Neuron (in vitro differentiated cells): ENCODE results near the gene IRX4.

Source experiments
- H2AFZ ChIP-seq: one replicate; pipeline ENCODE4 v1.6.1; 2013; ENCODE audit warnings: low read depth, mild to moderate bottlenecking, inconsistent platforms, low read length, moderate library complexity
- H3K27me3 ChIP-seq: one replicate; pipeline ENCODE4 v1.6.1; 2013; ENCODE audit warnings: low read length; ENCODE audit not compliant: insufficient read depth
- H3K36me3 ChIP-seq: one replicate; pipeline ENCODE4 v1.6.1; 2013; ENCODE audit warnings: low read length; ENCODE audit not compliant: insufficient read depth
- H3K4me1 ChIP-seq: one replicate; pipeline ENCODE4 v1.6.1; 2013; ENCODE audit warnings: low read length; ENCODE audit not compliant: insufficient read depth
- H3K4me3 ChIP-seq: 2 replicates; pipeline ENCODE4 v1.5.1; 2013; ENCODE audit warnings: mild to moderate bottlenecking, low read length, moderate library complexity
- H3K9me3 ChIP-seq: one replicate; pipeline ENCODE4 v1.6.1; 2013; ENCODE audit warnings: low read length

IRX4 gene

DNA sequence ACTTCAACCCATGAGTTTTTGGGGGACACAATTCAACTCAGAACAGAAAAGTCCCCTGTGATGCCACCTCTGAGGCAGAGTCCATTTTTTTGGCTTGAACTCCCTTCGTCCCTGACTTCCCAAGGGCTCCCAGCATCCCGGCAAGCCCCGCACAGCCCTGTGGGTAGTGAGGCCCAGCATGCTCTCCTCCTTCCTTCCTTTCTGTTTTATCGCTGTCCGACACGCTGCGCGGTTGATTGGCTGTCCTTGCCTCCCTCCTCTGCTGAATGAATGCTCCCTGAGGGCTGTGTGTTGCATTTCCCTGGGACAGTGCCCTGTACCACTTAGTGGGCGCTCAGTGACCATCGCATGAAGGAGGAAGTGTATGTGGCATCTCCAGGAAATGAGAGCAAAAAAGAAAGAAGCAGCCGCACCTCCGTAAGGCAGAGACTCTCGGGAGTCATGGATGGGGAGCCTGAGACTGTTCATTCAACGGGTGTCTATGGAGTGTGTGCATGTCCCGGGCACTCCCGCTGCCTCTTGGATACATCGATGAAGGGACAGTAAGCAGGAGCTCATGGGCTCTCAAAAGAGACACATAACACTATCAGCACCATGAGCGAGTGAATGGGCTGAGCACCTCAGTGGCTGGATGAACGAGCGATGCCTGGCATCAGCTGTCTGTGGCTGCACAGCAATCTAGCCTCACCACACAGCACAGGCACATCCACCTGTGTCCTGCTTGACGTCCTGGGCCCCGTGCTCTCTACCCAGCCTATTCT is 10.1 kb upstream of the IRX4 start:
- Histone ChIP-seq H3K27me3 (peaks cover 63% of the 10 kb centered on the region), H3K9me3 (no peaks in the 10 kb centered on the region)

DNA sequence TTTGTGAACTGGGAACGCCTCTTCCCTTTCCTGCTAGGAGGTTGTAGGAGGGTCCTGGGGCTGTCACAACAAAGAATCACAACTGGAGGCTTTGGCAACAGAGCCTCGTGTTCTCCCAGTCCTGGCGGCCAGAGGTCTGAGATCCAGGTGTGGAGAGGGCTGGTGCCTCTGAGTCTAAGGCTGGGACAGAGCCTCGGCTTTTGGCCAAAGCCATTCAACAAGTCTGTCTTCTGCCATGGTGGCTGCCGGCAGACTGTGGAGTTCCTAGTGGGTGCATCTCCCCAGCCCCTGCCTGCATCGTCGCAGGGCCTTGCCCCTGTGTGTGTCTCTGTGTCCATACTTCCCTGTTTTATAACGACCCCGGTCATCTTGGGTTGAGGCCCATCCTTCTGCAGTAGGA is 9.5 kb upstream of the IRX4 start:
- H3K36me3 ChIP-seq: no peaks in the 10 kb centered on the region
- H3K27me3 ChIP-seq: peaks cover 65% of the 10 kb centered on the region

More for the DNA sequence above, 10.1 kb upstream of the IRX4 start:
- Histone ChIP-seq H3K4me3 (no peak overlapping the region), H3K36me3 (no peaks in the 10 kb centered on the region), H2AFZ (no peak overlapping the region), H3K4me1 (no peaks in the 10 kb centered on the region)

DNA sequence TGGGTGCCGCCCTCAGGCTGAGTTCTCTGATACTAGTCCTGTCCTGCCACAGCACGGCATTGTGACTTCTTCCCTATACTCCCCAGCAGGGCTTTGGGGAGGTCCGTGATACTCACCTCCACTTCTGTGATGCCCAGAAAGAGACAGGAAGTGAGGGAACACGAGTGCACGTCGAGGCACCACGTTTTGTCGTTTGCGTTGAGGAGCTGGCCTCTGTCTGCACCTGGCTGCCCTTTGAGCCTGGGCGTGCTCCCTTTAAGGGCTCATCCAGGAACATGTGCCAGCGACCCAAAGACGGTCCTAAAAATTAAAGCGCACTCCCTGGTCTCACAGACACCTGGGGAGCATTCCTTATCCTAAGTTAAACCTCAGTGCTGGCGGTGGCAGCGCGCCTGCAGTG is 8.7 kb upstream of the IRX4 start:
- Histone ChIP-seq H3K4me1 (no peaks in the 10 kb centered on the region), H3K4me3 (no peak overlapping the region), H3K36me3 (no peaks in the 10 kb centered on the region), H3K27me3 (peaks cover 61% of the 10 kb centered on the region), H3K9me3 (no peaks in the 10 kb centered on the region), H2AFZ (no peak overlapping the region)

More for the DNA sequence above, 9.5 kb upstream of the IRX4 start:
- no peaks in the 10 kb centered on the region for H3K4me1 ChIP-seq
- no peak overlapping the region for H3K4me3 ChIP-seq
- H3K9me3 ChIP-seq: no peaks in the 10 kb centered on the region
- H2AFZ ChIP-seq: no peak overlapping the region

DNA sequence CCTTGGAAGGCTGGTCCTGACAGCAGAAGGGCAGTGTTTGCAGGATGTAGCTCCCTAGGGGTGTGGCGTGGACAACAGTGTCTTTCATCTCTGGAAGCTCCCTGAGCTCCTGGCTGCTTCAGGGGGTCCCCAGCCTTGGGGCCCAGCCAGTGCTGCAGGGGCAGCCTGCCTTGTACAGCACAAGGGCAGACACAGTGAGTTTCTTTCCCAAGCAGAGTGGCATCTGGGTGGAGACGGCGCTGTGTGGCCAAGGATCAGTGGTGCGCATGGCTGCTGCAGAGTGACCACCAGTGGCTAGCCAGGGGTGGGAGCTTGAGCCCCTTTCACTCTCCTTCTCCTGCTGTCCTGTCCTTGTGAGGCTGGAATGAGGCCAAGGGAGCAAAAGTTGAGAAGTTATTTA is 7.6 kb upstream of the IRX4 start:
- H2AFZ ChIP-seq: no peak overlapping the region
- peaks cover 72% of the 10 kb centered on the region for H3K27me3 ChIP-seq
- no peak overlapping the region for H3K4me3 ChIP-seq

DNA sequence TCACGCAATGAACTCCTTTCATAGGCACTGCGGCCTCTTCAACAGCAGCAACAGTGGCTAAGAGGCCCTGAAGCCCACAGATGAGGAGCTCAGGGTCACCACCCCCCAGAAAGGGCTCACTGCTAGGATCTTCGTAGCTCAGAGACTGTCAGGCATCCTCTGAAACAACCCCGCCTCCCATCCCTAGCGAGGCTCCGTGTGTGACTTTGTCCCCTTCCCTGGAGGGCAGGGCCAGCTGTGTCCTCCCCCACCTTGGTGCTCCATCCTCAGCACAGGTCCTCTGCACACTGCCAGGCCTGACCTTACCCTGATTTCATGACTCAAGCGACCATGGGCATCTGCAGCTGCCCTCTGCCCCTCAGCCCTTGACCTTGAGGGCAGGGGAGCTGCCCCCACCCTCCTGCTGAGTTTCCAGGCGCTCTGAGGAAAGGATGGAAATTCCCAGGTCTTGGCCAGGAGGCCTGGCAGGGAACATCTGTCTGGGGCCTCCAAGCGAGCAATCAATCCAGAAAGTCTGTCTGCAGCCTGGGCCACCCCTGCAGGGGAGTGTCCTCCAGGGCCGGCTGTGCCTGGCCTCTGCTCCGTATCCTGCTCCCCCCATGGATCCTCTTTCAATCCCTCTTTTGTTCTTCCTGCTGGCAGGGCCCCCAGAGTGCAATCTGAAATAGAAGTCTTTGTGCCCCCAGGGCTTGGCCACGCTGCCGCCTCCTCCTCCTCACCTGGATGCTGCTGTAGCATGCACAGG is 6.8 kb upstream of the IRX4 start:
- Histone ChIP-seq H3K4me3 (no peak overlapping the region), H3K27me3 (peaks cover 78% of the 10 kb centered on the region), H3K9me3 (no peaks in the 10 kb centered on the region), H3K4me1 (peaks cover 6% of the 10 kb centered on the region), H2AFZ (no peak overlapping the region), H3K36me3 (no peaks in the 10 kb centered on the region)

More for the DNA sequence above, 7.6 kb upstream of the IRX4 start:
- Histone ChIP-seq H3K4me1 (no peaks in the 10 kb centered on the region), H3K36me3 (no peaks in the 10 kb centered on the region), H3K9me3 (no peaks in the 10 kb centered on the region)

DNA sequence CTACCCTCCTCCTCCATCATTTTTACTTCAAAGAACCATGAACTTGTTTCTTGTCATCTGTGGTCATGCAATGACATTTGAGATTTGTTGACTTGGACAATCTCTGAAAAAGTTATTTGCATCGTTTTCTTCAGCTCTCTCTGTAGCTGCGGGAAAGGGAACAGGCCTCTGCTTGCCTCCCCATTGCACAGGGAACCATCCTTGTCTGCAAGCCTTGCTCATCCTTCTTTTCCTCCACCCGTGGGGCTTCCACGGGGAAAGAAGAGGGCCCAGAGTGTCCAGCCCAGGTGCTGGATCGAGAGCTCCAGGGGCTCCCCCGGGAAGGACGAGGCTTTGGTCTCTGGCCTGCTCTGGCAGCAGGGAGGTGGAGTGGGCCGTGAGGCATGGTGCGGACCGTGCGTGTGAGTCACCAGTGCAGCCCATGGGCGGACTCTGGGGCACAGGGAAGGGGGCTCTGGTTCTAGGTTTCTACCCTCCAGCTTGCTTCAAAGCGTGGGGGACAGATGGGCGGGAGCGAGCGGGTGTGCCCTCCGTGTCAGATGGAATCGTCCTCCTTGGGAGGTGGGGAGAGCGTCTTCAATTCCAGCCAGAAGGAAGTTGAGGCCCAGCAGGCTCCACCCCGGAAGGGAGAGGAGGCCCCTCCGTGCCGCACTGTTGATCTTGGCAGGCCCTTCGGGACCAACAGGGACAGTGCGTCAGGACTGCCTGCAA is 6.0 kb upstream of the IRX4 start:
- Histone ChIP-seq H3K4me1 (peaks cover 14% of the 10 kb centered on the region), H2AFZ (no peak overlapping the region), H3K27me3 (peaks cover 79% of the 10 kb centered on the region), H3K36me3 (no peaks in the 10 kb centered on the region), H3K4me3 (no peak overlapping the region), H3K9me3 (no peaks in the 10 kb centered on the region)

DNA sequence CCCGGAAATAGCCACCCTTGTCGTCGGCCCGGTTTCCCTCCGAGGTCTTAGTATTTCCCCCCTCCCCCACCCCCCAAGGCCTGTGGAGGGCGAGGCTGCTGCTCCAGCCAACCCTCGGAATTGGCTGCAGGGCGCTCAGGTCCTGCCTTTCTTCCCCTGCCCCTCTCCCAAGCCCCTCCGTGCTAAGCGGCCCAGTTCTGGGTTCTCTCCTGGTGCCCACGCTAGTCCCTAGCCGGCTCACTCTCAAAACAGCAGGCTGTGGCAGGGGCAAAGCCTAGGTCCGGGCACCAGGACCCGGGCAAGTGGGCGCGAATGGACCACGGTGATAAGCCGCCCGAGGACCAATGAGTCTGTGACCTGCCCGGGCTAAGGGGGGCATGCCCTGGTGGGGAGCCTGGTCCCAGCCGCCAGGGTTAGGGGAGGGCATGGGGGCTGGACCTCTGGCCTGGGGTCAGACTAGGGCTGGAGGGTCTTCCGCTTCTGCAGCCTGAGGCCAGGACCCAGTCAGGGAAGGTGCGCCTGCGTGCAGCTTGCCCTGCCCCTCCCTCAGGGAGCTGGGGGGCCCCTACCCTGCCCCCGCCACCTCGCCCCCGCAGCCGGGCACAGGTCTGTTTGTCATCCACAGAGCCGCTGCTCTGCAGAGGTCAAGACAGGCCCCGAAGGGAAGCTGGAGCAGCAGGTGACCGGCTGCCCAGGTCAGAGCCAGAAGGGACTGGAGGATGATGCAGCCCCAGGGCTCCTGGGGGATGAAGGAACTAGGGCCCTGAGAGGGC is 5.0 kb upstream of the IRX4 start:
- Histone ChIP-seq H3K27me3 (peaks cover 78% of the 10 kb centered on the region), H2AFZ (no peak overlapping the region), H3K4me1 (peaks cover 21% of the 10 kb centered on the region), H3K9me3 (no peaks in the 10 kb centered on the region), H3K4me3 (peak overlapping the region; percentile 17), H3K36me3 (no peaks in the 10 kb centered on the region)

DNA sequence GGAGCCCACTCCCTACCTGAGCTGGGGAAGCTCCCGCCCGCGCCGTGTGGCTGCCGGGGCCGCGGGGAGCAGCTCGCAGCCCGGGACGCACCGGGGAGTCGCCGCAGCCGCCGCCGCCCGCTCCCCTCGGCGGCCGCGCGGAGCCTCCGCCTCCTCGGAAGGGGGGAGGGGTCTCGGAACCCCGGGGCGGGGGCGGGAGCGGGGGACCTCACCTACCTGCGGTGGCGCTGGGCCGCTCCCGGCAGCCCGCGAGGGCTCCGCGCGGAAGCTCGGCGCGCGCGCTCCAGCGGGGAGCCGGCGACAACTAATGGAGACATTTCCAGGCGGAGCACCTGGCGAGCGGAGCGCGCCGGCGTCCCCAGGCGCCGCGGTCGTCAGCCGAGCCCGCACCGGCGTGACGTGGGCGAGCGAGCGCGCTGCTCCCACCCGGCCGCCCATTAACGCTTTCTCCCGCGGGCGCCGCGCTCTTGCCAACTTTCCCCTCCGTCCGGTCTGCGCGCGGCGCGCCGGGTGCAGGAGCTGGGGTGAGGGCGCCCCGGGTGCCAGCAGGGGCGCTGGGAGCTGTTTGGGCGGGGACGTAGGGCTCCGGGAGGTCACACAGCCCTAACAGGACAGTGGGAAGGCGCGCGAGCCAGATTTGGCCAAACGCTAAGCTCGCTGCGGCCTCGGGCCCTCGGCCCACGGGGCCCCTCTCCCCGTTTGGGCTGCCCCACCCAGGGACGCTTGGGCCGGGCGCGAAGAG is 4.3 kb upstream of the IRX4 start:
- H2AFZ ChIP-seq: peak overlapping the region; percentile 35
- no peaks in the 10 kb centered on the region for H3K9me3 ChIP-seq
- peaks cover 82% of the 10 kb centered on the region for H3K27me3 ChIP-seq
- H3K4me1 ChIP-seq: peaks cover 25% of the 10 kb centered on the region
- H3K36me3 ChIP-seq: no peaks in the 10 kb centered on the region
- peak overlapping the region; percentile 42 for H3K4me3 ChIP-seq

DNA sequence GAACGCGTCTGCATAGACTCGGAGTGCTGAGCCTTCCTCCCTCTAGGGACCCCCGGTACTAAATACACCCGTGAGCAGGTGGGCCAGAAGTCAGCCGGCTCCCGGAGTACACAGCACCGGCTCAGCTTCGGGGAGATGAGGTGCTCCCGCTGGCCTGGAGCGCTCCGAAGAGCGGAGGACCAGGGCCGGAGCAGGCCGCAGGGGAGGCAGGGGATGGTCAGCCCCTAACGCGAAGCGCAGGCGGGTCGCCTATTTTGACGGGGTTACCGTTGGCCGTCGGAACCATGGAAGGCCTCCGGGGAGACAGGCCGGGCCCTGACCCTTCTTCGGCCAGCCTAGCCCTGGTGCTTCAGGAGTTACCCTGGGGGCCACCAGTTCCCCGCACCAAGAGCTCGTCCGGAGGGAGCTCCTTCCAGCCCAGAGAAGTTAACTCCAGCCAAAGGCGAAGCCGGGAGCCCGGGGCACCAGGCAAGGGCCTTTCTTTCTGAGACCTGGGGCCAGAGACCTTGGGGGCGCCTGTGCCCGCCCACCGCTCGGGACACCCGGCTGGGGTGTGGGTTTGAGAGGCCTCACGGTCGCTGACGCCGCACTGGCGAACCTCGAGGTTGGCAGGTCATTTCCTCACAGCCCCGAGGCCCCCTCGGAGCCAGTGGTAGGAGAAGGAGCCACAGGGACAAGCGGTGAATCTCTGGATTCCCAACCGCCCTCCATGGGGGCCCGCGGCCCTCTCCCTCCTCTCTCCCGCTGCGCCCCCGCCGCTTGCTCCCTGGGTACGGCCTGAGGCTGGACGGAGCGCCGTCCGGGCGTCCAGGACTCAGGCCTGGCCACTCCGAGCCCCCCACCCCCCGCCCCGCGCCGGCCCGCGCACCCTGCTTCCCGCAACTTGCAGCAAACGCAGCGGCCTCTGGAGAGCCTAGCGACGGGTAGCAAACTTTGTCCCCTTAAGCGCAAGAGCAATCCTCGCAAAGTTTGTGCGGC is 3.4 kb upstream of the IRX4 start:
- H3K4me1 ChIP-seq: peaks cover 26% of the 10 kb centered on the region
- H3K27me3 ChIP-seq: peaks cover 86% of the 10 kb centered on the region
- H3K36me3 ChIP-seq: no peaks in the 10 kb centered on the region
- H3K9me3 ChIP-seq: no peaks in the 10 kb centered on the region
- H3K4me3 ChIP-seq: peak overlapping the region; percentile 42
- peak overlapping the region; percentile 35 for H2AFZ ChIP-seq

DNA sequence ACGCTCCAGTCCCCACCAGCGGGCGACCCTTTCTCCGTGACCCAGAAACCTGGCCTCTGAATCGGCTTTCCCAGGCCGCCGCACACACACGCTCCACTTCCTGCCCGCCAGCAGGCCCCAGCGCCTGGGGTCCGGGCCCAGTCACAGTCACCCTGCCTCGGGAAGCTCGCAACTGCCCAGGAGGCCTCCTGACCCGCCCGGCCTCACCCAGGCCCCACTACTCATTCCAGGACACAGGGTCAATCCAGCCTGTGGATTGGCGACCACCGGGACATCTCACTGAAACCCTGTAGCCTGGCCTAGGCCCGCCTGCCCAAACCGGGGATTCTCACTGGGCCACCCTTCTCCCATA is 2.7 kb upstream of the IRX4 start:
- H3K4me3 ChIP-seq: peak overlapping the region; percentile 42
- H3K4me1 ChIP-seq: peaks cover 26% of the 10 kb centered on the region
- no peak overlapping the region for H2AFZ ChIP-seq
- H3K27me3 ChIP-seq: peaks cover 86% of the 10 kb centered on the region
- H3K9me3 ChIP-seq: no peaks in the 10 kb centered on the region
- no peaks in the 10 kb centered on the region for H3K36me3 ChIP-seq

DNA sequence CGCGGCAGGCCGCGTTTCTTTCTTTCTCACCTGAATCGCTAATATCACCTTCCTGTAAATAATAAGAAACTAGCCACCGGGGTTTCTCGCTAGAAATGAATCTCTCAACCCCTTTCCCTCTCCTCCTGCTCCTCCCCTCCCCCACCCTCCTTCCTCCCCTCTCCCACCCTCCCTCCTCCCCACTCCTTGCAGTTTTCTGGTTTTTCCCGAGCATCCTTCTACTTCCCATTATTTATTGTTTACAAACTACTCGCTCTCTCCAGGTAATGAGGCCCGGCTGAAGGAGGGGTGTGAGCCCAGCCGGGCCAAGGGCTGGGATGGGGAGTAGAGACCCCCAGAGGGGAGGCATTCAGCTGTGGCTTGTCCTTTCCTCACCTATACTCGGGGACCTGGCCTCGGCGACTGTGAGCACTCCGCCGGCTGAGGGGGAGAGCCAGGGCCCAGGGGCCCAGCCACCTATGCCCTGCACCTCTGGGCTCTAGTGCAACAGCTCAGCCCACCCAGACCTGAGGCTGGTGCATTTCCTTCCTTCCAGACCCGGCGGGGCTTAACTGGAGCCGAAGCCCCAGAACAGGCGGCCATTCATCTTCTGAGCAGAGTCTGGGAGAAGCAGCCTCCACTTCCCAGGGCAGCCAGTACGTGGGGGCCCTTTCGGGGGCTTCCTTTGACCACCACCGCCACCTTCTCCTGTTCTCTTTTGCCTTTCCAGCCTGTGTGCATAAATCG is 2.1 kb upstream of the IRX4 start:
- Histone ChIP-seq H3K9me3 (peaks cover 3% of the 10 kb centered on the region), H3K27me3 (peaks cover 86% of the 10 kb centered on the region), H3K4me3 (peak overlapping the region; percentile 59), H3K4me1 (peaks cover 26% of the 10 kb centered on the region), H3K36me3 (no peaks in the 10 kb centered on the region), H2AFZ (no peak overlapping the region)
